OCI-LY3 (cell line): ENCODE results near the gene ME1.

Source experiments
- H2AFZ ChIP-seq: fragments of 200-600, 300-600 bp; shearing (Covaris generic); 2 replicates; pipeline ENCODE4 v1.6.0; 2014; ENCODE audit warnings: antibody characterized with exemption, low read depth, low read length
- H3K27ac ChIP-seq: fragments of 200-600, 300-600 bp; sonication (generic); 2 replicates; pipeline ENCODE4 v1.5.1; 2014; ENCODE audit warnings: mild to moderate bottlenecking, low read length, moderate library complexity, mixed read lengths
- H3K27me3 ChIP-seq: fragments of 200-600, 300-600 bp; sonication (generic); 2 replicates; pipeline ENCODE4 v1.6.1; 2014; ENCODE audit warnings: low read depth, low read length, mixed read lengths
- H3K36me3 ChIP-seq: fragments of 200-600, 300-600 bp; sonication (generic); replicated peaks from 2 replicates; pipeline ENCODE3; 2014; ENCODE audit warnings: low read depth, low read length, mixed read lengths
- H3K4me1 ChIP-seq: fragments of 300-600, 200-600 bp; sonication (generic); 2 replicates; pipeline ENCODE4 v1.6.1; 2014; ENCODE audit warnings: low read length, mixed read lengths
- H3K4me2 ChIP-seq: fragments of 200-600, 300-600 bp; sonication (generic); 2 replicates; pipeline ENCODE4 v1.6.1; 2014; ENCODE audit warnings: low read length, mixed read lengths
- H3K4me3 ChIP-seq: fragments of 300-600, 200-600 bp; sonication (generic); 2 replicates; pipeline ENCODE4 v1.5.1; 2014; ENCODE audit warnings: antibody characterized with exemption, mild to moderate bottlenecking, low read length, moderate library complexity
- H3K79me2 ChIP-seq: fragments of 300-600, 200-600 bp; shearing (Covaris generic); 2 replicates; pipeline ENCODE4 v1.6.1; 2014; ENCODE audit warnings: mild to moderate bottlenecking, low read length, mixed read lengths
- H3K9ac ChIP-seq: fragments of 300-600, 200-600 bp; shearing (Covaris generic); 2 replicates; pipeline ENCODE4 v1.6.0; 2014; ENCODE audit warnings: mild to moderate bottlenecking, low read length, moderate library complexity
- H3K9me3 ChIP-seq: fragments of 200-600, 300-600 bp; shearing (Covaris generic); 2 replicates; pipeline ENCODE4 v1.6.1; 2014; ENCODE audit warnings: low read length, mixed read lengths; ENCODE audit not compliant: insufficient read depth
- H4K20me1 ChIP-seq: fragments of 200-600, 300-600 bp; sonication (generic); 2 replicates; pipeline ENCODE4 v1.6.1; 2016; ENCODE audit warnings: low read length, mixed read lengths; ENCODE audit not compliant: insufficient read depth
- CTCF ChIP-seq: fragments of 200-600, 300-600 bp; sonication (generic); IDR thresholded peaks from 2 replicates; pipeline ENCODE4 v1.5.1; 2014; ENCODE audit warnings: antibody characterized with exemption, low read length, low read depth
- EZH2phosphoT487 ChIP-seq: fragments of 200-600 bp; shearing (Covaris generic); IDR thresholded peaks from 2 replicates; pipeline ENCODE4 v1.6.1; 2018; ENCODE audit warnings: antibody characterized with exemption, mixed run types, low read depth

ME1 gene

GRCh38 chr6:83430611-83431544 is at the start of gene ME1:
Gene ME1, minus strand, starts transcription at chr6:83431051. Its CDS starts 97 bp downstream, at chr6:83430954.
- no peaks in the 10 kb centered on the region for H3K9me3 ChIP-seq
- no peak within 1 kb of the TSS for H3K4me2 ChIP-seq
- no peaks in the 10 kb centered on the region for H3K36me3 ChIP-seq
- no peaks in the 10 kb centered on the region for H3K4me1 ChIP-seq
- H3K27ac ChIP-seq, result no peak within 1 kb of the TSS
- TF ChIP-seq EZH2phosphoT487 (no peak), CTCF (no peak)
- no peak within 1 kb of the TSS for H3K4me3 ChIP-seq
- H3K27me3 ChIP-seq, result no peaks in the 10 kb centered on the region
- no peak within 1 kb of the TSS for H3K9ac ChIP-seq
- H3K79me2 ChIP-seq, result no peaks in the 10 kb centered on the region
- H4K20me1 ChIP-seq, result no peaks in the 10 kb centered on the region
- no peak within 1 kb of the TSS for H2AFZ ChIP-seq

- Histone ChIP-seq H2AFZ (no peak overlapping the region), H3K9ac (no peak overlapping the region), H4K20me1 (no peaks in the 10 kb centered on the region), H3K79me2 (no peaks in the 10 kb centered on the region), H3K4me2 (no peak overlapping the region), H3K36me3 (no peaks in the 10 kb centered on the region), H3K27ac (no peak overlapping the region), H3K9me3 (no peaks in the 10 kb centered on the region), H3K27me3 (no peaks in the 10 kb centered on the region), H3K4me1 (no peaks in the 10 kb centered on the region), H3K4me3 (no peak overlapping the region)
- TF ChIP-seq EZH2phosphoT487, result no peak
- no peak for TF ChIP-seq CTCF
Measured at GRCh38 chr6:83480470-83480869, 49.6 kb upstream of the ME1 start.

- Histone ChIP-seq H3K4me3 (no peak overlapping the region), H3K4me1 (no peaks in the 10 kb centered on the region), H3K27ac (no peak overlapping the region), H3K9ac (no peak overlapping the region), H3K79me2 (no peaks in the 10 kb centered on the region), H4K20me1 (no peaks in the 10 kb centered on the region), H3K4me2 (no peak overlapping the region), H3K36me3 (no peaks in the 10 kb centered on the region), H3K9me3 (no peaks in the 10 kb centered on the region), H2AFZ (no peak overlapping the region), H3K27me3 (no peaks in the 10 kb centered on the region)
- no peak for TF ChIP-seq EZH2phosphoT487
- no peak for TF ChIP-seq CTCF
Measured at GRCh38 chr6:83479389-83479788, 48.5 kb upstream of the ME1 start.

GRCh38 chr6:83476971-83477370 is 46.1 kb upstream of the ME1 start:
- H3K9me3 ChIP-seq, result no peaks in the 10 kb centered on the region

More at GRCh38 chr6:83476971-83477370, 46.1 kb upstream of the ME1 start:
- Histone ChIP-seq H3K4me1 (no peaks in the 10 kb centered on the region), H3K36me3 (no peaks in the 10 kb centered on the region), H2AFZ (no peak overlapping the region), H4K20me1 (no peaks in the 10 kb centered on the region), H3K9ac (no peak overlapping the region), H3K79me2 (no peaks in the 10 kb centered on the region), H3K4me3 (no peak overlapping the region), H3K27me3 (no peaks in the 10 kb centered on the region), H3K4me2 (no peak overlapping the region), H3K27ac (no peak overlapping the region)
- no peak for TF ChIP-seq EZH2phosphoT487
